ENCODE measurements around the gene P2RX6.

Gene P2RX6

GRCh38 chr22:21047035-21047661 is 32.2 kb downstream of the P2RX6 start:
- no peak for TF ChIP-seq TAF1 (IDR thresholded peaks at IDR 0.05; ENCODE audit: borderline replicate concordance, insufficient read depth, low read length)
- no peak for TF ChIP-seq POLR2AphosphoS5 (IDR thresholded peaks at IDR 0.05; ENCODE audit: low read depth, low read length)
- no peak for TF ChIP-seq SIN3A (IDR thresholded peaks at IDR 0.05; ENCODE audit: borderline replicate concordance, insufficient read depth, low read length)
- no peak for TF ChIP-seq REST (IDR thresholded peaks at IDR 0.05; ENCODE audit: insufficient read depth in 1 of 2, low read depth in 2 of 2, low read length in 2 of 2)
- no peak for TF ChIP-seq FOXP2 (optimal IDR thresholded peaks at IDR 0.05; ENCODE audit: borderline replicate concordance, extremely low read depth, extremely low read length, insufficient read depth)

- TF ChIP-seq POLR2AphosphoS5 (IDR thresholded peaks at IDR 0.05; ENCODE audit: low read depth, low read length) (no peak), FOXP2 (optimal IDR thresholded peaks at IDR 0.05; ENCODE audit: borderline replicate concordance, extremely low read depth, extremely low read length, insufficient read depth) (no peak), TAF1 (IDR thresholded peaks at IDR 0.05; ENCODE audit: borderline replicate concordance, insufficient read depth, low read length) (no peak), REST (IDR thresholded peaks at IDR 0.05; ENCODE audit: insufficient read depth in 1 of 2, low read depth in 2 of 2, low read length in 2 of 2) (no peak), SIN3A (IDR thresholded peaks at IDR 0.05; ENCODE audit: borderline replicate concordance, insufficient read depth, low read length) (no peak)
Measured at GRCh38 chr22:21047730-21048129, 32.8 kb downstream of the P2RX6 start.

GRCh38 chr22:21051145-21051830 is 36.3 kb downstream of the P2RX6 start:
- TF ChIP-seq FOXP2 (optimal IDR thresholded peaks at IDR 0.05; ENCODE audit: borderline replicate concordance, extremely low read depth, extremely low read length, insufficient read depth) (no peak), TAF1 (IDR thresholded peaks at IDR 0.05; ENCODE audit: borderline replicate concordance, insufficient read depth, low read length) (no peak), SIN3A (IDR thresholded peaks at IDR 0.05; ENCODE audit: borderline replicate concordance, insufficient read depth, low read length) (no peak), POLR2AphosphoS5 (IDR thresholded peaks at IDR 0.05; ENCODE audit: low read depth, low read length) (no peak), REST (IDR thresholded peaks at IDR 0.05; ENCODE audit: insufficient read depth in 1 of 2, low read depth in 2 of 2, low read length in 2 of 2) (no peak)

GRCh38 chr22:21051831-21052400 is 37.0 kb downstream of the P2RX6 start:
- TF ChIP-seq REST (IDR thresholded peaks at IDR 0.05; ENCODE audit: insufficient read depth in 1 of 2, low read depth in 2 of 2, low read length in 2 of 2) (no peak), SIN3A (IDR thresholded peaks at IDR 0.05; ENCODE audit: borderline replicate concordance, insufficient read depth, low read length) (no peak), FOXP2 (optimal IDR thresholded peaks at IDR 0.05; ENCODE audit: borderline replicate concordance, extremely low read depth, extremely low read length, insufficient read depth) (no peak), POLR2AphosphoS5 (IDR thresholded peaks at IDR 0.05; ENCODE audit: low read depth, low read length) (no peak), TAF1 (IDR thresholded peaks at IDR 0.05; ENCODE audit: borderline replicate concordance, insufficient read depth, low read length) (no peak)
